HG02938 (cell line): Measurements from ENCODE around the gene TTF2.

Source experiments
- ATAC-seq: cut with Tn5 transposase; IDR thresholded peaks from one replicate; pipeline ENCODE4 v1.9.1; 2021; ENCODE audit warnings: mild to moderate bottlenecking, moderate library complexity; ENCODE audit not compliant: unreplicated experiment

Gene TTF2

GRCh38 chr1:117059678-117060440 is at the start of gene TTF2:
TSS of gene TTF2 (plus strand) at chr1:117060326. CDS start at chr1:117060347, 21 bp downstream.
- ATAC-seq: peak; percentile 92

- ATAC-seq: no peak
These were observed 48.8 kb upstream of the TTF2 start for GRCh38 chr1:117011334-117011733.

- no peak for ATAC-seq
These were observed 46.7 kb upstream of the TTF2 start for GRCh38 chr1:117013309-117013858.

GRCh38 chr1:117014209-117014608 is 45.9 kb upstream of the TTF2 start:
- ATAC-seq: no peak

- ATAC-seq: no peak
These were observed 44.4 kb upstream of the TTF2 start for GRCh38 chr1:117015724-117016123.

GRCh38 chr1:117017062-117017461 is 43.1 kb upstream of the TTF2 start:
- no peak for ATAC-seq

- ATAC-seq: peak; percentile 45
These were observed 42.5 kb upstream of the TTF2 start for GRCh38 chr1:117017648-117018047.

- no peak for ATAC-seq
These were observed 39.5 kb upstream of the TTF2 start for GRCh38 chr1:117020526-117021156.

GRCh38 chr1:117022114-117022513 is 38.0 kb upstream of the TTF2 start:
- no peak for ATAC-seq

- ATAC-seq: no peak
These were observed 34.6 kb upstream of the TTF2 start for GRCh38 chr1:117025568-117025967.

- no peak for ATAC-seq
These were observed 33.8 kb upstream of the TTF2 start for GRCh38 chr1:117026361-117026760.

- ATAC-seq: no peak
These were observed 30.4 kb upstream of the TTF2 start for GRCh38 chr1:117029685-117030084.

- ATAC-seq: no peak
These were observed 29.8 kb upstream of the TTF2 start for GRCh38 chr1:117030271-117030877.

GRCh38 chr1:117032266-117032665 is 27.9 kb upstream of the TTF2 start:
- no peak for ATAC-seq

- ATAC-seq: no peak
These were observed 27.2 kb upstream of the TTF2 start for GRCh38 chr1:117032681-117033539.

GRCh38 chr1:117033772-117034171 is 26.4 kb upstream of the TTF2 start:
- ATAC-seq: no peak

- no peak for ATAC-seq
These were observed 25.3 kb upstream of the TTF2 start for GRCh38 chr1:117034791-117035290.

GRCh38 chr1:117036018-117036461 is 24.1 kb upstream of the TTF2 start:
- no peak for ATAC-seq

GRCh38 chr1:117037802-117038201 is 22.3 kb upstream of the TTF2 start:
- no peak for ATAC-seq

GRCh38 chr1:117038236-117038635 is 21.9 kb upstream of the TTF2 start:
- no peak for ATAC-seq

GRCh38 chr1:117044217-117044616 is 15.9 kb upstream of the TTF2 start:
- ATAC-seq: no peak
